ENCODE measurements around the gene BAZ1B. TPM values are rescaled to one million over a fixed set of nuclear protein-coding genes. Genes with fewer than 3 reads are reported as not detected.

BAZ1B gene
- total and polyA plus RNA-seq, 9 of the 15 experiments (the other 6 are each of a cell fraction or from before 2014, with no cell fraction given): 15.0 to 134 (median 79.5) TPM

DNA sequence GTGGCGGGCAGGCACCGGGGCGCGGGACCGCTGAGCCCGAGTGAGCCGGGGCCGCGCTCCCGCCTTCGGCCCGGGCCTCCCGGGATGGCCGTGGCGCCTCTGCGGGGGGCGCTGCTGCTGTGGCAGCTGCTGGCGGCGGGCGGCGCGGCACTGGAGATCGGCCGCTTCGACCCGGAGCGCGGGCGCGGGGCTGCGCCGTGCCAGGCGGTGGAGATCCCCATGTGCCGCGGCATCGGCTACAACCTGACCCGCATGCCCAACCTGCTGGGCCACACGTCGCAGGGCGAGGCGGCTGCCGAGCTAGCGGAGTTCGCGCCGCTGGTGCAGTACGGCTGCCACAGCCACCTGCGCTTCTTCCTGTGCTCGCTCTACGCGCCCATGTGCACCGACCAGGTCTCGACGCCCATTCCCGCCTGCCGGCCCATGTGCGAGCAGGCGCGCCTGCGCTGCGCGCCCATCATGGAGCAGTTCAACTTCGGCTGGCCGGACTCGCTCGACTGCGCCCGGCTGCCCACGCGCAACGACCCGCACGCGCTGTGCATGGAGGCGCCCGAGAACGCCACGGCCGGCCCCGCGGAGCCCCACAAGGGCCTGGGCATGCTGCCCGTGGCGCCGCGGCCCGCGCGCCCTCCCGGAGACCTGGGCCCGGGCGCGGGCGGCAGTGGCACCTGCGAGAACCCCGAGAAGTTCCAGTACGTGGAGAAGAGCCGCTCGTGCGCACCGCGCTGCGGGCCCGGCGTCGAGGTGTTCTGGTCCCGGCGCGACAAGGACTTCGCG, 88.0 kb downstream of the BAZ1B start (continued):
- TF ChIP-seq ZNF583 (CRISPR knock-in tag; IDR thresholded peaks at IDR 0.05) (no peak), SMAD1 (IDR thresholded peaks at IDR 0.05; ENCODE audit: low read depth, low read length, partially characterized antibody) (no peak), HIVEP1 (CRISPR knock-in tag; IDR thresholded peaks at IDR 0.05) (no peak), HNRNPL (IDR thresholded peaks at IDR 0.05; ENCODE audit: low read depth, low read length) (peak; percentile 93), MTA2 (IDR thresholded peaks at IDR 0.05; ENCODE audit: low read depth) (no peak), ZBTB33 (CRISPR knock-in tag; IDR thresholded peaks at IDR 0.05) (peak; percentile 99), SAFB2 (IDR thresholded peaks at IDR 0.05; ENCODE audit: borderline replicate concordance, low read depth, low read length, severe bottlenecking) (no peak), RNF2 (IDR thresholded peaks at IDR 0.05) (0 out of 2 replicates have a peak, but pooled peaks have one; percentile 17), FOXK2 (conservative IDR thresholded peaks at IDR 0.05 in 1 of 2, IDR thresholded peaks at IDR 0.05 in 1 of 2; ENCODE audit: low read depth in 2 of 2) (no peak), SIN3B (IDR thresholded peaks at IDR 0.05; ENCODE audit: low read depth) (peak; percentile 40; the same call in 1 of the 2 replicates), CREB1 (IDR thresholded peaks at IDR 0.05) (no peak), CREB1 (CRISPR knock-in tag; IDR thresholded peaks at IDR 0.05) (0 out of 2 replicates have a peak, but pooled peaks have one; percentile 19), ATF7 (IDR thresholded peaks at IDR 0.05) (no peak), PCBP2 (IDR thresholded peaks at IDR 0.05; ENCODE audit: low read depth, low read length, poor library complexity, severe bottlenecking) (no peak), GATAD2B (IDR thresholded peaks at IDR 0.05; ENCODE audit: borderline replicate concordance) (no peak; the same call in 1 of the 2 replicates), ZC3H4 (CRISPR knock-in tag; IDR thresholded peaks at IDR 0.05; ENCODE audit: borderline replicate concordance) (no peak), U2AF1 (optimal IDR thresholded peaks at IDR 0.05; ENCODE audit: low read depth, low read length) (peak; percentile 38), BRD9 (IDR thresholded peaks at IDR 0.05; ENCODE audit: low read depth, partially characterized antibody) (no peak), L3MBTL2 (IDR thresholded peaks at IDR 0.05) (peak; percentile 80)
- TF ChIP-seq, protein P1, sequence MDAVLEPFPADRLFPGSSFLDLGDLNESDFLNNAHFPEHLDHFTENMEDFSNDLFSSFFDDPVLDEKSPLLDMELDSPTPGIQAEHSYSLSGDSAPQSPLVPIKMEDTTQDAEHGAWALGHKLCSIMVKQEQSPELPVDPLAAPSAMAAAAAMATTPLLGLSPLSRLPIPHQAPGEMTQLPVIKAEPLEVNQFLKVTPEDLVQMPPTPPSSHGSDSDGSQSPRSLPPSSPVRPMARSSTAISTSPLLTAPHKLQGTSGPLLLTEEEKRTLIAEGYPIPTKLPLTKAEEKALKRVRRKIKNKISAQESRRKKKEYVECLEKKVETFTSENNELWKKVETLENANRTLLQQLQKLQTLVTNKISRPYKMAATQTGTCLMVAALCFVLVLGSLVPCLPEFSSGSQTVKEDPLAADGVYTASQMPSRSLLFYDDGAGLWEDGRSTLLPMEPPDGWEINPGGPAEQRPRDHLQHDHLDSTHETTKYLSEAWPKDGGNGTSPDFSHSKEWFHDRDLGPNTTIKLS (IDR thresholded peaks at IDR 0.05; ENCODE audit: borderline replicate concordance, low read depth): 0 out of 2 replicates have a peak, but pooled peaks have one; percentile 27
- TF ChIP-seq, protein P2, sequence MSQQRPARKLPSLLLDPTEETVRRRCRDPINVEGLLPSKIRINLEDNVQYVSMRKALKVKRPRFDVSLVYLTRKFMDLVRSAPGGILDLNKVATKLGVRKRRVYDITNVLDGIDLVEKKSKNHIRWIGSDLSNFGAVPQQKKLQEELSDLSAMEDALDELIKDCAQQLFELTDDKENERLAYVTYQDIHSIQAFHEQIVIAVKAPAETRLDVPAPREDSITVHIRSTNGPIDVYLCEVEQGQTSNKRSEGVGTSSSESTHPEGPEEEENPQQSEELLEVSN (IDR thresholded peaks at IDR 0.05; ENCODE audit: borderline replicate concordance in 1 of 2, extremely low read depth in 1 of 2, insufficient read depth in 1 of 2, insufficient read length in 1 of 2, low read depth in 1 of 2, low read length in 1 of 2, poor library complexity in 1 of 2, severe bottlenecking in 1 of 2): peak; percentile 98 to 99
- TF ChIP-seq, protein P3, sequence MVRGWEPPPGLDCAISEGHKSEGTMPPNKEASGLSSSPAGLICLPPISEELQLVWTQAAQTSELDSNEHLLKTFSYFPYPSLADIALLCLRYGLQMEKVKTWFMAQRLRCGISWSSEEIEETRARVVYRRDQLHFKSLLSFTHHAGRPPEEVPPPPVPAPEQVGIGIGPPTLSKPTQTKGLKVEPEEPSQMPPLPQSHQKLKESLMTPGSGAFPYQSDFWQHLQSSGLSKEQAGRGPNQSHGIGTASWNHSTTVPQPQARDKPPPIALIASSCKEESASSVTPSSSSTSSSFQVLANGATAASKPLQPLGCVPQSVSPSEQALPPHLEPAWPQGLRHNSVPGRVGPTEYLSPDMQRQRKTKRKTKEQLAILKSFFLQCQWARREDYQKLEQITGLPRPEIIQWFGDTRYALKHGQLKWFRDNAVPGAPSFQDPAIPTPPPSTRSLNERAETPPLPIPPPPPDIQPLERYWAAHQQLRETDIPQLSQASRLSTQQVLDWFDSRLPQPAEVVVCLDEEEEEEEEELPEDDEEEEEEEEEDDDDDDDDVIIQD (CRISPR knock-in tag; IDR thresholded peaks at IDR 0.05): no peak
